Gastrocnemius medialis (tissue), 4 donors: Measurements from ENCODE around the gene C4BPB.

Source experiments
- CTCF ChIP-seq, 5 experiments: fragments of 450-650 bp in 3 of 5; fragments of 200-600 bp in 2 of 5; sonication (generic) in 2 of 5; IDR thresholded peaks in 4 of 5; conservative IDR thresholded peaks in 1 of 5; 1 replicate in 4 of 5; 2 replicates in 1 of 5; pipeline ENCODE4 v1.5.1; 2016 to 2019; ENCODE audit warnings: antibody characterized with exemption in 5 of 5, mild to moderate bottlenecking in 3 of 5, moderate library complexity in 3 of 5
- POLR2A ChIP-seq, 2 donors: fragments of 450-650 bp; IDR thresholded peaks; one replicate each; pipeline ENCODE4 v1.6.1; 2017; ENCODE audit warnings: antibody characterized with exemption in 2 of 2, mild to moderate bottlenecking in 2 of 2, moderate library complexity in 2 of 2

GRCh38 chr1:207069061-207069460 lies 19.6 kb upstream of the C4BPB start:
- TF ChIP-seq CTCF (IDR thresholded peaks at IDR 0.05 in 4 of 5, conservative IDR thresholded peaks at IDR 0.05 in 1 of 5) (no peak), POLR2A (IDR thresholded peaks at IDR 0.05) (no peak)
